Natural killer cell (primary cell): Measurements from ENCODE around the gene SV2A. TPM values are rescaled to one million over a fixed set of nuclear protein-coding genes. Genes with fewer than 3 reads are reported as not detected.
"Not testable (repeated sequence)": the region's sequence is repeated elsewhere in the genome, so short reads cannot be mapped to it uniquely, and the experiment has no call there.

Experiments used
- ATAC-seq, 3 donors: fragments of 150-1000 bp in 2 of 3; fragments of 200-7000 bp in 1 of 3; cut with Tn5 transposase; 1 replicate in 1 of 3; 2 replicates in 2 of 3; pipeline ENCODE4 v1.10.0; 2021; ENCODE audit warnings: mild to moderate bottlenecking in 2 of 3, moderate library complexity in 2 of 3
- DNase-seq, 2 donors: peaks; one replicate each; pipeline versions ENCODE4 v3.0.0 to v3.0.0-alpha.2; 2013 to 2021; ENCODE audit warnings: mixed read lengths in 1 of 2
- H3K27ac ChIP-seq: one replicate; pipeline ENCODE4 v1.5.1; 2013; ENCODE audit warnings: mild to moderate bottlenecking, low read length
- H3K27me3 ChIP-seq: one replicate; pipeline ENCODE4 v1.6.1; 2013; ENCODE audit warnings: low read length; ENCODE audit not compliant: control insufficient read depth, insufficient read depth
- H3K36me3 ChIP-seq: one replicate; pipeline ENCODE4 v1.6.1; 2013; ENCODE audit warnings: low read length; ENCODE audit not compliant: control insufficient read depth, insufficient read depth
- H3K4me1 ChIP-seq: one replicate; pipeline ENCODE4 v1.6.1; 2013; ENCODE audit warnings: low read length; ENCODE audit not compliant: control insufficient read depth, insufficient read depth
- H3K4me3 ChIP-seq: one replicate; pipeline ENCODE4 v1.5.1; 2013; ENCODE audit warnings: low read length
- H3K9me3 ChIP-seq: one replicate; pipeline ENCODE4 v1.6.1; 2013; ENCODE audit warnings: low read length; ENCODE audit not compliant: control insufficient read depth, insufficient read depth
- H3K27ac Mint-ChIP-seq, 2 donors: one replicate each; pipeline ENCODE4 v1.8.0; 2022; ENCODE audit warnings: mild to moderate bottlenecking in 2 of 2, mixed read lengths in 2 of 2, moderate library complexity in 1 of 2
- H3K27me3 Mint-ChIP-seq, 2 donors: one replicate each; pipeline ENCODE4 v1.8.0; 2022; ENCODE audit warnings: low read depth in 2 of 2, mixed read lengths in 2 of 2
- H3K36me3 Mint-ChIP-seq: one replicate; pipeline ENCODE4 v1.8.0; 2022; ENCODE audit warnings: mixed read lengths
- H3K4me1 Mint-ChIP-seq, 2 donors: one replicate each; pipeline ENCODE4 v1.8.0; 2022; ENCODE audit warnings: mixed read lengths in 2 of 2
- H3K4me3 Mint-ChIP-seq: one replicate; pipeline ENCODE4 v1.8.0; 2022; ENCODE audit warnings: mild to moderate bottlenecking, moderate library complexity, mixed read lengths
- H3K9me3 Mint-ChIP-seq, 2 donors: one replicate each; pipeline ENCODE4 v1.8.0; 2022; ENCODE audit warnings: mixed read lengths in 2 of 2
- WGBS: methylation state at CpG from one replicate; pipeline ENCODE4 v1.1.7; 2013; ENCODE audit warnings: missing lambda C conversion rate; ENCODE audit not compliant: insufficient coverage; 5-methylcytosine and 5-hydroxymethylcytosine counted together
- intact Hi-C: fragments of 100-400 bp; cut with micrococcal nuclease; formaldehyde crosslinking; loops from one replicate; pipeline ENCODE4 v1.14.2; 2022
- total RNA-seq, 4 donors: library from RNA; stranded (reverse); fragments of 120-200 nt in 1 of 4; gene quantifications; one replicate each; pipeline versions ENCODE4 v1.2.3 to v1.2.4, GENCODE V29; 2013 to 2022
- TF ChIP-seq, protein P1 (sequence below): fragments of 200-600 bp; IDR thresholded peaks from one replicate; pipeline ENCODE4 v1.8.0; 2022; ENCODE audit warnings: antibody characterized with exemption

SV2A gene
- total RNA-seq, 3 donors from 2014 or later (not counting 1 experiment from before 2014, with no cell fraction given), result 0.73 to 3.9 (median 1.3) TPM

- Histone ChIP-seq H3K27me3 (no peaks in the 10 kb centered on the region), H3K4me3 (no peak overlapping the region), H3K9me3 (no peaks in the 10 kb centered on the region), H3K27ac (no peak overlapping the region), H3K4me1 (peaks cover 7% of the 10 kb centered on the region), H3K36me3 (peaks cover 12% of the 10 kb centered on the region)
- intact Hi-C loops, result no loop called here
- Mint-ChIP-seq H3K9me3 (no peaks in the 10 kb centered on the region), H3K27me3 (no peaks in the 10 kb centered on the region), H3K4me3 (no peak overlapping the region), H3K4me1 (peaks cover 0 to 8% of the 10 kb centered on the region in 2 donors), H3K27ac (no peak overlapping the region), H3K36me3 (peaks cover 11% of the 10 kb centered on the region)
- DNase-seq, result no peak
- TF ChIP-seq, protein P1, sequence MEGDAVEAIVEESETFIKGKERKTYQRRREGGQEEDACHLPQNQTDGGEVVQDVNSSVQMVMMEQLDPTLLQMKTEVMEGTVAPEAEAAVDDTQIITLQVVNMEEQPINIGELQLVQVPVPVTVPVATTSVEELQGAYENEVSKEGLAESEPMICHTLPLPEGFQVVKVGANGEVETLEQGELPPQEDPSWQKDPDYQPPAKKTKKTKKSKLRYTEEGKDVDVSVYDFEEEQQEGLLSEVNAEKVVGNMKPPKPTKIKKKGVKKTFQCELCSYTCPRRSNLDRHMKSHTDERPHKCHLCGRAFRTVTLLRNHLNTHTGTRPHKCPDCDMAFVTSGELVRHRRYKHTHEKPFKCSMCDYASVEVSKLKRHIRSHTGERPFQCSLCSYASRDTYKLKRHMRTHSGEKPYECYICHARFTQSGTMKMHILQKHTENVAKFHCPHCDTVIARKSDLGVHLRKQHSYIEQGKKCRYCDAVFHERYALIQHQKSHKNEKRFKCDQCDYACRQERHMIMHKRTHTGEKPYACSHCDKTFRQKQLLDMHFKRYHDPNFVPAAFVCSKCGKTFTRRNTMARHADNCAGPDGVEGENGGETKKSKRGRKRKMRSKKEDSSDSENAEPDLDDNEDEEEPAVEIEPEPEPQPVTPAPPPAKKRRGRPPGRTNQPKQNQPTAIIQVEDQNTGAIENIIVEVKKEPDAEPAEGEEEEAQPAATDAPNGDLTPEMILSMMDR, result no peak
- ATAC-seq, result no peak
- 93% methylated on average over 2 of the region's 3 CpGs for WGBS
These were observed 22.8 kb upstream of the SV2A start for GRCh38 chr1:149940427-149940826.

DNA sequence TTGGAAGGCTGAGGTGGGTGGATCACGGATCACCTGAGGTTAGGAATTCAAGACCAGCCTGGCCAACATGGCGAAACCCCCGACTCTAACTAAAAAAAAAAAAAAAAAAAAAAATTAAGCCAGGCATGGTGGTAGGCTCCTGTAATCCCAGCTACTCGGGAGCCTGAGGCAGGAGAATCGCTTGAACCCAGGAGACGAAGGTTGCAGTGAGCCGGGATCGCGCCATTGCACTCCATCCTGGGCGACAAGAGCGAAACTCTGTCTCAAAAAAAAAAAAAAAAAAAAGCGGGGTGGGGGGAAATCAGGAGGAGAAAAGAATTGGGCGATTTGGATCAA, 21.0 kb upstream of the SV2A start:
- H3K9me3 ChIP-seq, H3K4me3 Mint-ChIP-seq, H3K36me3 ChIP-seq, H3K4me3 ChIP-seq, DNase-seq, H3K9me3 Mint-ChIP-seq, H3K4me1 Mint-ChIP-seq, H3K27ac ChIP-seq, H3K36me3 Mint-ChIP-seq, ATAC-seq, intact Hi-C loops, H3K27ac Mint-ChIP-seq, H3K27me3 Mint-ChIP-seq, H3K4me1 ChIP-seq, H3K27me3 ChIP-seq: not testable (repeated sequence)
- WGBS, result 97% methylated on average over 8 of the region's 13 CpGs

DNA sequence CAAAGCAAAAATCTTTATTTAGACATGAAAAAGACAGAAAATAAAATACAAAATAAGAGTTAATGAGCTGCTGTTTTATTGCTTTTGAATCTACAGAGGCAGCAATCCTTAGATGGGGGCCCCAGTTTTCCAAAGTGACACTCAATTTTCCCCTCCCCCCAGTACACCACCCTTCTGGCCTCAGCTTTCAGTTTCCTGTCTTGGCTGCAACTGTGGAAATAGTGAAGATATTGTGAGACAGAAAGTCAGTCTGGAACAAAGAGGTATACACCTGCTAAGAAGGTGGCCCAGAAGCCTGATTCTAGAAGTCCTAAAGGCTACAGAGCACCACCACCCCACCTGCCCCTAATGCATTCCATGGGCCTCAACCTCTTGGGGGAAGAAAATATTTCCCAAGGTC, 20.1 kb upstream of the SV2A start:
- Mint-ChIP-seq H3K27ac (no peak overlapping the region), H3K4me3 (no peak overlapping the region), H3K36me3 (no peaks in the 10 kb centered on the region), H3K9me3 (no peaks in the 10 kb centered on the region), H3K27me3 (peaks cover 3 to 7% of the 10 kb centered on the region in 2 donors), H3K4me1 (peaks cover 0 to 8% of the 10 kb centered on the region in 2 donors)
- ATAC-seq (no peak), DNase-seq (no peak)
- intact Hi-C loops, result no loop called here
- Histone ChIP-seq H3K36me3 (no peaks in the 10 kb centered on the region), H3K4me1 (peaks cover 7% of the 10 kb centered on the region), H3K27me3 (no peaks in the 10 kb centered on the region), H3K9me3 (no peaks in the 10 kb centered on the region), H3K27ac (no peak overlapping the region), H3K4me3 (no peak overlapping the region)
- TF ChIP-seq, protein P1, result no peak

GRCh38 chr1:149936992-149937705, 19.5 kb upstream of the SV2A start:
- H3K4me3 Mint-ChIP-seq, result no peak overlapping the region
- WGBS, result 95% methylated on average over 5 of the region's 8 CpGs

More at GRCh38 chr1:149936992-149937705, 19.5 kb upstream of the SV2A start:
- Mint-ChIP-seq H3K36me3 (no peaks in the 10 kb centered on the region), H3K27me3 (peaks cover 3 to 7% of the 10 kb centered on the region in 2 donors), H3K9me3 (no peaks in the 10 kb centered on the region), H3K4me1 (peaks cover 0 to 8% of the 10 kb centered on the region in 2 donors), H3K27ac (no peak overlapping the region)
- Histone ChIP-seq H3K27me3 (no peaks in the 10 kb centered on the region), H3K36me3 (no peaks in the 10 kb centered on the region), H3K4me3 (no peak overlapping the region), H3K4me1 (peaks cover 7% of the 10 kb centered on the region), H3K27ac (no peak overlapping the region), H3K9me3 (no peaks in the 10 kb centered on the region)
- TF ChIP-seq, protein P1, result no peak
- DNase-seq (no peak), ATAC-seq (no peak)
- intact Hi-C loops, result no loop called here
